ENCODE measurements around the gene ACSS1. TPM values are rescaled to one million over a fixed set of nuclear protein-coding genes. Genes with fewer than 3 reads are reported as not detected.
A peak's percentile ranks its signal among the peaks of the same experiment; 100 is the strongest.

Gene ACSS1
- total RNA-seq (2022) (0.51 and 0.83 TPM in 2 replicates), Bru-seq, nascent RNA (percentile 18 among the genes with signal in this experiment), BruChase-seq, experiment 1, labeled RNA remaining after a 6-hour chase (percentile 18 among the genes with signal in this experiment), BruChase-seq, experiment 2, labeled RNA remaining after a 2-hour chase (percentile 18 among the genes with signal in this experiment)
- long read RNA-seq, partial matches to known transcripts, result 1 of 3 reads
- long read RNA-seq, other reads (novel, unspliced or antisense), result 0 of 3 reads

DNA sequence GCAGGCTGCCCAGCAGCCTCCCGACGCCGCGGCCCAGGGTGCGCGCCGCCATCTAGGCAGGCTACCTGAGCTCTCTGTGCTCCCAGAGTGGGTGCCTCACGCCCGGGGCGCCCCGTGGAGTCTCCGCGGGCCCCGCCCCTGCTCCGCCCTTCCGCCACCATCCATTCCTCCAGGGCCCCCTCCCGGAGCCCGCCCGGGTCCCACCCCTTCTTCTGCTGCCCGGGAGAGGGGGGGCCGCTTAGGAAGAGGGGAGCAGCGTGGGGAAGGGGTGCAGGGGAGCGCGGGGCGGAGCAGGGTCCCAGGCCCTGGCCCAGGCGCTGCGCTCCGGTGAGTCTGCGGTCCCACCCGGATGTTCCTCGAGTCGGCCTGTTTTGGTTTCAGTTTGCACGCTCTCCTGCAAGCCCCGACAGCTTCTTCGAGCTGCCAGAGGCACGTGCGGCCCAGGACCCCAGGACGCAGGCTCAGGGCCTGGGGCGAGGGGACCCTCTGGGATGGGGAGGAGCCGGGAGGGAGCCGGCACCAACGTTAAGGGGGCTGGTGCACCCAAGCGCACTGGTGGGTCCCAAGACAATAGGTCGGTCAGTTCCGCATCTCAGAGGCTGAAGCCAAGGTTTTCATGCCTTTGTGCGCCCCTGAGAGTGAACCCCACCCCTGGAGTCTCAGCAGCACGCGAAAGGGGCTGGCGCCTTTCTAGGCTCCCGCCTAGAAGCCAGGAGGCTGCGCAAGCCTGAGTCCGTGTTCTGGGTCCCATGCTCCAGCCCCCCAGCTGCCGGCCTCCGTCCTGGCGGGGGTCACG lies at the start of gene ACSS1:
Gene ACSS1, minus strand, starts transcription at position 89 of the 796 bp plus-strand sequence. Its CDS starts 37 bp downstream, at position 52.
- ChIA-PET CTCF (interaction anchor here (0.5 to 9.6 kb wide), 2 partner anchors 61 to 1387 kb away, joined by 3 to 500 read pairs; no protein-coding TSS in a partner anchor), POLR2A (interaction anchor here (0.8 to 7.6 kb wide), 7 partner anchors 9 to 193 kb away, joined by 3 to 144 read pairs (median 4); partner anchors contain the start of genes APMAP and PYGB)
- no TSS peak for BruUV-seq (replicated peaks)
- TF ChIP-seq, protein P1, sequence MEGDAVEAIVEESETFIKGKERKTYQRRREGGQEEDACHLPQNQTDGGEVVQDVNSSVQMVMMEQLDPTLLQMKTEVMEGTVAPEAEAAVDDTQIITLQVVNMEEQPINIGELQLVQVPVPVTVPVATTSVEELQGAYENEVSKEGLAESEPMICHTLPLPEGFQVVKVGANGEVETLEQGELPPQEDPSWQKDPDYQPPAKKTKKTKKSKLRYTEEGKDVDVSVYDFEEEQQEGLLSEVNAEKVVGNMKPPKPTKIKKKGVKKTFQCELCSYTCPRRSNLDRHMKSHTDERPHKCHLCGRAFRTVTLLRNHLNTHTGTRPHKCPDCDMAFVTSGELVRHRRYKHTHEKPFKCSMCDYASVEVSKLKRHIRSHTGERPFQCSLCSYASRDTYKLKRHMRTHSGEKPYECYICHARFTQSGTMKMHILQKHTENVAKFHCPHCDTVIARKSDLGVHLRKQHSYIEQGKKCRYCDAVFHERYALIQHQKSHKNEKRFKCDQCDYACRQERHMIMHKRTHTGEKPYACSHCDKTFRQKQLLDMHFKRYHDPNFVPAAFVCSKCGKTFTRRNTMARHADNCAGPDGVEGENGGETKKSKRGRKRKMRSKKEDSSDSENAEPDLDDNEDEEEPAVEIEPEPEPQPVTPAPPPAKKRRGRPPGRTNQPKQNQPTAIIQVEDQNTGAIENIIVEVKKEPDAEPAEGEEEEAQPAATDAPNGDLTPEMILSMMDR (IDR thresholded peaks at IDR 0.05; ENCODE audit: unreplicated experiment), result no peak
- H3K36me3 Mint-ChIP-seq (ENCODE audit: insufficient read depth, unreplicated experiment), result no peaks in the 10 kb centered on the region
- intact Hi-C loops (cut with micrococcal nuclease), result no loop called here
- H3K27me3 Mint-ChIP-seq (ENCODE audit: insufficient read depth, unreplicated experiment), result peaks cover 34% of the 10 kb centered on the region
- H3K9me3 Mint-ChIP-seq (ENCODE audit: unreplicated experiment), result no peaks in the 10 kb centered on the region
- H3K4me1 Mint-ChIP-seq (ENCODE audit: insufficient read depth, unreplicated experiment), result peaks cover 14% of the 10 kb centered on the region
- DNase-seq (ENCODE audit: unreplicated experiment), result no peak
- H3K4me3 Mint-ChIP-seq (ENCODE audit: unreplicated experiment), result peak within 1 kb of the TSS; percentile 62
- no peak within 1 kb of the TSS for H3K27ac Mint-ChIP-seq (ENCODE audit: low read depth, unreplicated experiment)

- TF ChIP-seq, protein P1 (IDR thresholded peaks at IDR 0.05; ENCODE audit: unreplicated experiment), result no peak
- Mint-ChIP-seq H3K36me3 (ENCODE audit: insufficient read depth, unreplicated experiment) (no peaks in the 10 kb centered on the region), H3K9me3 (ENCODE audit: unreplicated experiment) (no peaks in the 10 kb centered on the region), H3K27me3 (ENCODE audit: insufficient read depth, unreplicated experiment) (peaks cover 46% of the 10 kb centered on the region), H3K4me3 (ENCODE audit: unreplicated experiment) (no peak overlapping the region), H3K4me1 (ENCODE audit: insufficient read depth, unreplicated experiment) (no peaks in the 10 kb centered on the region), H3K27ac (ENCODE audit: low read depth, unreplicated experiment) (no peak overlapping the region)
- BruUV-seq (replicated peaks), result no TSS peak
- intact Hi-C loops (cut with micrococcal nuclease), result no loop called here
- POLR2A ChIA-PET, result interaction anchor here (0.6 kb wide), 1 partner anchor 13 kb away, joined by 3 read pairs; no protein-coding TSS in a partner anchor
- no peak for DNase-seq (ENCODE audit: unreplicated experiment)
- CTCF ChIA-PET, result interaction anchor here (0.8 kb wide), 1 partner anchor 25 kb away, joined by 3 read pairs; no protein-coding TSS in a partner anchor
These were observed 45.6 kb upstream of the ACSS1 start for GRCh38 chr20:25103526-25103925.

DNA sequence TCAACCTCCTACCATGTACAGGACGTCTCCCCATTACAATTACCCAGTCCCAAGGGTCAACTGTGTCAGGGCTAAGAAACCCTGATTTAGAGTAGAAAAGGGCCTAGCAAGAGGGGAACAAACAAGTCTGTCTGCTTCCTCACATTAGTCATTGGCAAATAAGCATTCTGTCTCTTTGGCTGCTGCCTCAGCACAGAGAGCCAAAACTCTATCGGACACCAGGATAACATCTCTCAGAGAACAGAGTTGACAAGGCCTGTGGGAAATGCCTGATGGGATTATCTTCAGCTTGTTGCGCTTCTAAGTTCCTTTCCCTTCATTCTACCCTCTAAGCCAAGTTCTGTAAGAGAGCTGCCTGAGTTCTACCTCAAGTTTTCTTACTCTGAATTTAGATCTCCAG lies 43.0 kb upstream of the ACSS1 start:
- TF ChIP-seq, protein P1 (IDR thresholded peaks at IDR 0.05; ENCODE audit: unreplicated experiment), result no peak
- no peaks in the 10 kb centered on the region for H3K36me3 Mint-ChIP-seq (ENCODE audit: insufficient read depth, unreplicated experiment)
- peaks cover 46% of the 10 kb centered on the region for H3K27me3 Mint-ChIP-seq (ENCODE audit: insufficient read depth, unreplicated experiment)
- no TSS peak for BruUV-seq (replicated peaks)
- H3K4me1 Mint-ChIP-seq (ENCODE audit: insufficient read depth, unreplicated experiment), result no peaks in the 10 kb centered on the region
- H3K27ac Mint-ChIP-seq (ENCODE audit: low read depth, unreplicated experiment), result no peak overlapping the region
- H3K9me3 Mint-ChIP-seq (ENCODE audit: unreplicated experiment), result no peaks in the 10 kb centered on the region
- CTCF ChIA-PET, result interaction anchor here (1.3 kb wide), 1 partner anchor 107 kb away, joined by 3 read pairs; no protein-coding TSS in a partner anchor
- POLR2A ChIA-PET, result interaction anchor here (0.9 to 1.7 kb wide), 2 partner anchors 9 to 78 kb away, joined by 3 to 4 read pairs; no protein-coding TSS in a partner anchor
- intact Hi-C loops (cut with micrococcal nuclease), result no loop called here
- DNase-seq (ENCODE audit: unreplicated experiment), result no peak
- no peak overlapping the region for H3K4me3 Mint-ChIP-seq (ENCODE audit: unreplicated experiment)

DNA sequence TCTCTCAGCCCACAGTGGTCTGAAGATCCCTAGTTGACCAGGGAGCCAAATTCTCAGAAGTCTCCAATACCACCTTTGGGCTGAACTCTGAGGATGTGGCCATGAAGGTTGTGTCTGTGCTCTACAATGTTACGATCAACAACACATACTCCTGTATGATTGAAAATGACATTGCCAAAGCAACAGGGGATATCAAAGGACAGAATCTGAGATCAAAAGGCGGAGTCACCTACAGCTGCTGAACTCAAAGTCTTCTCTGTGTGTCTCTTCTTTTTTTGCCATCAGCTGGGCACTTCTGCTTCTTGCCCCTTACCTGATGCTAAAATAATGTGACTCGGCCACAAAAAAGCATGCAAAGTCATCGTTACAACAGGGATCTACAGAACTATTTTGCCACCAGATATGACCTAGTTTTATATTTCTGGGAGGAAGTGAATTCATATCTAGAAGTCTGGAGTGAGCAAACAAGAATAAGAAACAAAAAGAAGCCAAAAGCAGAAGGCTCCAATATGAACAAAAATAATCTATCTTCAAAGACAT lies 41.7 kb upstream of the ACSS1 start:
- no peaks in the 10 kb centered on the region for H3K36me3 Mint-ChIP-seq (ENCODE audit: insufficient read depth, unreplicated experiment)
- no peak overlapping the region for H3K4me3 Mint-ChIP-seq (ENCODE audit: unreplicated experiment)
- ChIA-PET CTCF (no interaction called here), POLR2A (interaction anchor here (0.6 kb wide), 1 partner anchor 331 kb away, joined by 4 read pairs; no protein-coding TSS in a partner anchor)
- no peak overlapping the region for H3K27ac Mint-ChIP-seq (ENCODE audit: low read depth, unreplicated experiment)
- TF ChIP-seq, protein P1 (IDR thresholded peaks at IDR 0.05; ENCODE audit: unreplicated experiment), result no peak
- peaks cover 35% of the 10 kb centered on the region for H3K27me3 Mint-ChIP-seq (ENCODE audit: insufficient read depth, unreplicated experiment)
- no peak for DNase-seq (ENCODE audit: unreplicated experiment)
- no peaks in the 10 kb centered on the region for H3K9me3 Mint-ChIP-seq (ENCODE audit: unreplicated experiment)
- no peaks in the 10 kb centered on the region for H3K4me1 Mint-ChIP-seq (ENCODE audit: insufficient read depth, unreplicated experiment)
- intact Hi-C loops (cut with micrococcal nuclease), result no loop called here
- BruUV-seq (replicated peaks), result no TSS peak

Data from MCF 10A (cell line).